GM18517 (cell line): ENCODE results near the gene SMC5.

Source experiments
- ATAC-seq: cut with Tn5 transposase; IDR thresholded peaks from one replicate; pipeline ENCODE4 v1.9.1; 2021; ENCODE audit warnings: mild to moderate bottlenecking, moderate library complexity; ENCODE audit not compliant: unreplicated experiment

SMC5 gene

DNA sequence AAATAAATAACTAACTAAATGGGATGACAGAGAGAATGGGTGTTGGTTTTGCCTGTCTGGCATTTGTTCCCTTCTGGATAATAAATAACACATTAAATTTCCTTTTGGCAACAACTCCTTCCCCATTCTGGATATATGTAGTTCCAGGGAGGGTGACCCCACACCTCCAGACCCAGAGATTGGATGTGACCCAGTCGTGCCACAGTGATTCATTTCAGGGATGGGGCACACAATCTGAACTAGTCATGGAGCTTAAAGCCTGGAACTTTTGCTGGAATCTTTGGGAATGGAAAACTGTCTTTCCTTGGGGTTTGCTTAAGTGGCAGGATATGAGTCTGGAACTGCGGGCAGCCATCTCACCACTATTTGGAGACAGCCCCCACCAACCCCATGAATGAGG is 144.4 kb downstream of the SMC5 start:
- no peak for ATAC-seq

DNA sequence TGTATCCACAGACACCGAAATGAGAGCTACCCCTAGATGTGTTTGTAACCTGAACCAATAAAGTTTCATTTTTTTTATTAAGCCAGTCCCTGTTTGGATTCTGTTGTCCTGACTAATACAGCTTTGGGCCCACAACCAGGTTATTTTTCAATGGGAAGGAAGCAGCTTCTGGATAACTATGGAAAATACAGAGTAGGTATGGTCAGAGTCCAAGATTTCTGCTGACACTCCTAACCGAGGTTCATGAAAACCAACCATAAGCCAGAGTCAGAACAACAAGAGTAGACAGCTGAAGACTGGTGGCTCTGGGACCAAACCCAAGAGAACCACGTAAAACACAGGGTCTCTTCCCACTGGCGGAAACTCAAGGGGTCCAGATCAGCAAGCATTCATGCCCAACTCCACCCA is 144.8 kb downstream of the SMC5 start:
- no peak for ATAC-seq

DNA sequence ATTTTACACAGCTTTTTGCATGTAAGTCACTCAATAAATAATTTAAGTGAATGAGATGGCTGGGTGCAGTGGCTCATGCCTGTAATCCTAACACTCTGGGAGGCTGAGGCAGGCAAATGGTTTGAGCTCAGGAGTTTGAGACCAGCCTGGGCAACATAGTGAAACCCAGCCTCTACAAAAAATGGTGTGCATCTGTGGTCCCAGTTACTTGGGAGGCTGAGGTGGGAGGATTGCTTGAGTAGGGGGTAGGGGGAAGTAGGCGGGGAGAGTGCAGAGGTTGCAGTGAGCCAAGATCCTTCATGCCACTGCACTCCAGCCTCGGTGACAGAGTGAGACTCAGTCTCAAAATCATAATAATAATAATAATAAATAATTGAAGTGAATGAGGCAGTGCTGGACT is 145.5 kb downstream of the SMC5 start:
- ATAC-seq = no peak
